T-cell (primary cell): ENCODE data around the gene DOCK1. TPM values are rescaled to one million over a fixed set of nuclear protein-coding genes. Genes with fewer than 3 reads are reported as not detected.

ENCODE experiments used
- ATAC-seq, 4 experiments: fragments of 200-7000 bp in 3 of 4; fragments of 150-1000 bp in 1 of 4; cut with Tn5 transposase; replicated peaks in 1 of 4; 1 replicate in 3 of 4; 2 replicates in 1 of 4; pipeline ENCODE4 v1.10.0; 2021; ENCODE audit warnings: moderate library complexity in 3 of 4, mild to moderate bottlenecking in 2 of 4, moderate number of reproducible peaks in 1 of 4
- CTCF ChIA-PET, 2 donors: fragments of 300-600 bp; sonication (Branson Sonifier 250); formaldehyde crosslinking; loops; one replicate each; lab custom pipeline; 2022; ENCODE audit warnings: antibody characterized with exemption in 2 of 2; lab: Charles Lee
- POLR2A ChIA-PET, 2 donors: fragments of 300-600 bp; sonication (Branson Sonifier 250); formaldehyde crosslinking; loops; one replicate each; lab custom pipeline; 2022; ENCODE audit warnings: antibody characterized with exemption in 2 of 2; lab: Charles Lee
- DNase-seq, 35 experiments: peaks; one replicate each; pipeline versions ENCODE4 v3.0.0 to v3.0.0-alpha.2; 2013 to 2023
- H3K27ac ChIP-seq: one replicate; pipeline ENCODE4 v1.5.1; 2013; ENCODE audit warnings: low read length
- H3K27me3 ChIP-seq, 2 experiments: replicated peaks in 1 of 2; 1 replicate in 1 of 2; 2 replicates in 1 of 2; pipeline versions ENCODE4 v1.6.1 to v1.7.0; 2013; ENCODE audit warnings: low read length in 1 of 2, mixed read lengths in 1 of 2; ENCODE audit not compliant: control insufficient read depth in 2 of 2, insufficient read depth in 2 of 2; ENCODE audit errors: extremely low read depth in 1 of 2
- H3K36me3 ChIP-seq, 2 donors: 1 replicate in 1 of 2; 2 replicates in 1 of 2; pipeline versions ENCODE4 v1.6.1 to v1.7.0; 2013; ENCODE audit warnings: low read length in 1 of 2; ENCODE audit not compliant: control insufficient read depth in 2 of 2, insufficient read depth in 1 of 2; ENCODE audit errors: extremely low read depth in 1 of 2
- H3K4me1 ChIP-seq, 2 experiments: 1 replicate in 1 of 2; 2 replicates in 1 of 2; pipeline versions ENCODE4 v1.6.1 to v1.7.0; 2013; ENCODE audit warnings: low read length in 2 of 2, mixed read lengths in 1 of 2; ENCODE audit not compliant: insufficient read depth in 2 of 2, control insufficient read depth in 1 of 2; ENCODE audit errors: extremely low read depth in 1 of 2
- H3K4me3 ChIP-seq, 2 donors: 1 replicate in 1 of 2; 2 replicates in 1 of 2; pipeline versions ENCODE4 v1.5.1 to v1.7.0; 2013; ENCODE audit warnings: mild to moderate bottlenecking in 2 of 2, low read length in 1 of 2, moderate library complexity in 1 of 2; ENCODE audit not compliant: control insufficient read depth in 1 of 2; ENCODE audit errors: extremely low read depth in 1 of 2
- H3K9me3 ChIP-seq: 2 replicates; pipeline ENCODE4 v1.7.0; 2013
- H3K27ac Mint-ChIP-seq, 2 donors: one replicate each; pipeline ENCODE4 v1.8.0; 2020 to 2021; ENCODE audit warnings: mild to moderate bottlenecking in 2 of 2, mixed read lengths in 2 of 2
- H3K27me3 Mint-ChIP-seq, 2 donors: one replicate each; pipeline ENCODE4 v1.8.0; 2021 to 2022; ENCODE audit warnings: mixed read lengths in 2 of 2
- H3K36me3 Mint-ChIP-seq: one replicate; pipeline ENCODE4 v1.8.0; 2021; ENCODE audit warnings: mixed read lengths
- H3K4me1 Mint-ChIP-seq, 3 donors: one replicate each; pipeline ENCODE4 v1.8.0; 2020 to 2022; ENCODE audit warnings: mixed read lengths in 3 of 3, mild to moderate bottlenecking in 1 of 3
- H3K4me3 Mint-ChIP-seq, 3 donors: one replicate each; pipeline ENCODE4 v1.8.0; 2020 to 2022; ENCODE audit warnings: mild to moderate bottlenecking in 3 of 3, mixed read lengths in 3 of 3, moderate library complexity in 3 of 3
- H3K9me3 Mint-ChIP-seq, 3 donors: one replicate each; pipeline ENCODE4 v1.8.0; 2020 to 2022; ENCODE audit warnings: mixed read lengths in 3 of 3
- WGBS: methylation state at CpG from one replicate; pipeline ENCODE4 v1.1.5; 2013; ENCODE audit warnings: missing lambda C conversion rate; ENCODE audit not compliant: insufficient coverage; 5-methylcytosine and 5-hydroxymethylcytosine counted together
- total RNA-seq, 35 experiments: library from RNA in 6 of 35; stranded (reverse) in 6 of 35; fragments of 120-200 nt in 1 of 35; gene quantifications; one replicate each; pipeline versions ENCODE4 v1.2.1 to v1.2.4 and lab custom pipeline; 2013 to 2026

The DOCK1 gene
- total RNA-seq, 5 donors from 2014 or later (not counting 1 experiment from before 2014, with no cell fraction given): 0.18 to 0.53 (median 0.37) TPM

GRCh38 chr10:127470911-127471310 is 565.7 kb downstream of the DOCK1 start:
- H3K27ac Mint-ChIP-seq: no peak overlapping the region
- H3K4me1 Mint-ChIP-seq: no peaks in the 10 kb centered on the region
- H3K9me3 ChIP-seq: no peaks in the 10 kb centered on the region
- H3K36me3 ChIP-seq: no peaks in the 10 kb centered on the region
- ChIA-PET POLR2A (no interaction called here), CTCF (interaction anchor here in 1 of 2 donors (0.6 kb wide), 1 partner anchor 322 kb away, joined by 3 read pairs; no protein-coding TSS in a partner anchor)
- no peaks in the 10 kb centered on the region for H3K9me3 Mint-ChIP-seq
- DNase-seq: no peak
- no peak overlapping the region for H3K4me3 Mint-ChIP-seq
- no peaks in the 10 kb centered on the region for H3K36me3 Mint-ChIP-seq
- H3K4me3 ChIP-seq: no peak overlapping the region
- peaks cover 0 to 3% of the 10 kb centered on the region in 2 donors for H3K27me3 Mint-ChIP-seq
- 92% methylated on average over 4 of the region's 5 CpGs for WGBS
- no peak overlapping the region for H3K27ac ChIP-seq
- ATAC-seq: no peak
- peaks cover 0 to 9% of the 10 kb centered on the region in 2 experiments for H3K27me3 ChIP-seq
- H3K4me1 ChIP-seq: no peaks in the 10 kb centered on the region

GRCh38 chr10:127472976-127473375 is 567.7 kb downstream of the DOCK1 start:
- CTCF ChIA-PET: no interaction called here
- Histone ChIP-seq H3K4me1 (no peaks in the 10 kb centered on the region), H3K4me3 (no peak overlapping the region), H3K36me3 (no peaks in the 10 kb centered on the region), H3K27me3 (peaks cover 0 to 6% of the 10 kb centered on the region in 2 experiments), H3K27ac (no peak overlapping the region), H3K9me3 (no peaks in the 10 kb centered on the region)
- ATAC-seq (no peak), DNase-seq (no peak)
- Mint-ChIP-seq H3K4me3 (no peak overlapping the region), H3K27me3 (peaks cover 3% of the 10 kb centered on the region in 2 donors), H3K9me3 (no peaks in the 10 kb centered on the region), H3K36me3 (no peaks in the 10 kb centered on the region), H3K27ac (no peak overlapping the region), H3K4me1 (no peaks in the 10 kb centered on the region)
- 53% methylated on average over 2 of the region's 2 CpGs for WGBS
- POLR2A ChIA-PET: no interaction called here

DNA sequence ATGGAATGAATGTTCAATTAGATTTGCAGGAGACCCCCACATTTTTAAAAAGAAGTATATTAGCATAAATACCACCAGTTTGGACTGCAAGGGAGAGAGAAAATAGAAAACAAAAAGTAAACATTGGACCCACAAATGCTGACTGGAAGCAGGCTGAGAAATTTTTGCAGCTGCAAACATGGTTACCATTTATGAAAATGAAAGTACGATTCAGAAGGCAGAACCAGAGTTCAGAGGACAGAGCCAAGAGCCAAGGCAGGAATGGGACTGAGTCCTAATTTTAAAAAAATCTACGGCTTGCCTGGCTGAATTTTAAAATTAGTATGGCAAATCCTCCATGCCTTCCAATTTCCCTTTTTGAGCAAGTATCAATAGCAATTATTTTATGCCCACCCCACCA is 569.3 kb downstream of the DOCK1 start:
- POLR2A ChIA-PET: no interaction called here
- no peaks in the 10 kb centered on the region for H3K4me1 Mint-ChIP-seq
- ATAC-seq: no peak

GRCh38 chr10:127485153-127485857 is 580.1 kb downstream of the DOCK1 start:
- peaks cover 11 to 33% of the 10 kb centered on the region in 2 donors for H3K27me3 Mint-ChIP-seq
- ChIA-PET POLR2A (no interaction called here), CTCF (no interaction called here)
- ATAC-seq: no peak
- no peak overlapping the region for H3K27ac Mint-ChIP-seq
- DNase-seq: no peak
- H3K4me1 Mint-ChIP-seq: no peaks in the 10 kb centered on the region
- no peaks in the 10 kb centered on the region for H3K36me3 Mint-ChIP-seq
- H3K9me3 Mint-ChIP-seq: no peaks in the 10 kb centered on the region
- Histone ChIP-seq H3K4me3 (no peak overlapping the region), H3K4me1 (no peaks in the 10 kb centered on the region), H3K9me3 (no peaks in the 10 kb centered on the region), H3K27ac (no peak overlapping the region), H3K36me3 (no peaks in the 10 kb centered on the region), H3K27me3 (peaks cover 0 to 8% of the 10 kb centered on the region in 2 experiments)
- no peak overlapping the region for H3K4me3 Mint-ChIP-seq
- WGBS: 71% methylated on average over 12 of the region's 16 CpGs

More for the DNA sequence above, 569.3 kb downstream of the DOCK1 start:
- no peaks in the 10 kb centered on the region for H3K9me3 ChIP-seq
- H3K4me3 ChIP-seq: no peak overlapping the region
- H3K4me3 Mint-ChIP-seq: no peak overlapping the region
- peaks cover 0 to 7% (median 0%) of the 10 kb centered on the region in 3 donors for H3K9me3 Mint-ChIP-seq
- CTCF ChIA-PET: no interaction called here
- no peak for DNase-seq
- WGBS: 14% methylated on average over 1 of the region's 2 CpGs
- H3K27me3 Mint-ChIP-seq: peaks cover under 1 to 8% of the 10 kb centered on the region in 2 donors
- peak overlapping the region in 1 of 2 donors; percentile 40 for H3K27ac Mint-ChIP-seq
- H3K4me1 ChIP-seq: no peaks in the 10 kb centered on the region
- no peaks in the 10 kb centered on the region for H3K36me3 ChIP-seq
- H3K27ac ChIP-seq: no peak overlapping the region
- H3K27me3 ChIP-seq: no peaks in the 10 kb centered on the region
- H3K36me3 Mint-ChIP-seq: no peaks in the 10 kb centered on the region

GRCh38 chr10:127486355-127486754 is 581.1 kb downstream of the DOCK1 start:
- Mint-ChIP-seq H3K27me3 (peaks cover 11 to 33% of the 10 kb centered on the region in 2 donors), H3K4me3 (no peak overlapping the region), H3K4me1 (no peaks in the 10 kb centered on the region), H3K27ac (no peak overlapping the region), H3K36me3 (no peaks in the 10 kb centered on the region), H3K9me3 (no peaks in the 10 kb centered on the region)
- Histone ChIP-seq H3K36me3 (no peaks in the 10 kb centered on the region), H3K27ac (no peak overlapping the region), H3K27me3 (peaks cover 0 to 8% of the 10 kb centered on the region in 2 experiments), H3K4me1 (no peaks in the 10 kb centered on the region), H3K9me3 (no peaks in the 10 kb centered on the region), H3K4me3 (no peak overlapping the region)
- ChIA-PET POLR2A (no interaction called here), CTCF (no interaction called here)
- 78% methylated on average over 4 of the region's 6 CpGs for WGBS
- DNase-seq: no peak
- ATAC-seq: no peak

GRCh38 chr10:127492607-127493250 is 587.5 kb downstream of the DOCK1 start:
- WGBS: 52% methylated on average over 2 of the region's 8 CpGs
- Mint-ChIP-seq H3K36me3 (no peaks in the 10 kb centered on the region), H3K9me3 (no peaks in the 10 kb centered on the region), H3K27me3 (peaks cover 8% of the 10 kb centered on the region in 2 donors), H3K4me1 (no peaks in the 10 kb centered on the region), H3K4me3 (no peak overlapping the region), H3K27ac (no peak overlapping the region)
- DNase-seq (no peak), ATAC-seq (no peak)
- Histone ChIP-seq H3K36me3 (no peaks in the 10 kb centered on the region), H3K27ac (no peak overlapping the region), H3K9me3 (no peaks in the 10 kb centered on the region), H3K27me3 (peaks cover 0 to 11% of the 10 kb centered on the region in 2 experiments), H3K4me1 (no peaks in the 10 kb centered on the region), H3K4me3 (no peak overlapping the region)
- ChIA-PET POLR2A (no interaction called here), CTCF (no interaction called here)
